Measurements from ENCODE around the gene METTL27. TPM values are rescaled to one million over a fixed set of nuclear protein-coding genes. Genes with fewer than 3 reads are reported as not detected.
"Not testable (repeated sequence)": the region's sequence is repeated elsewhere in the genome, so short reads cannot be mapped to it uniquely, and the experiment has no call there.

METTL27 gene
- total RNA-seq, 2 experiments from 2014 or later, result not detected

DNA sequence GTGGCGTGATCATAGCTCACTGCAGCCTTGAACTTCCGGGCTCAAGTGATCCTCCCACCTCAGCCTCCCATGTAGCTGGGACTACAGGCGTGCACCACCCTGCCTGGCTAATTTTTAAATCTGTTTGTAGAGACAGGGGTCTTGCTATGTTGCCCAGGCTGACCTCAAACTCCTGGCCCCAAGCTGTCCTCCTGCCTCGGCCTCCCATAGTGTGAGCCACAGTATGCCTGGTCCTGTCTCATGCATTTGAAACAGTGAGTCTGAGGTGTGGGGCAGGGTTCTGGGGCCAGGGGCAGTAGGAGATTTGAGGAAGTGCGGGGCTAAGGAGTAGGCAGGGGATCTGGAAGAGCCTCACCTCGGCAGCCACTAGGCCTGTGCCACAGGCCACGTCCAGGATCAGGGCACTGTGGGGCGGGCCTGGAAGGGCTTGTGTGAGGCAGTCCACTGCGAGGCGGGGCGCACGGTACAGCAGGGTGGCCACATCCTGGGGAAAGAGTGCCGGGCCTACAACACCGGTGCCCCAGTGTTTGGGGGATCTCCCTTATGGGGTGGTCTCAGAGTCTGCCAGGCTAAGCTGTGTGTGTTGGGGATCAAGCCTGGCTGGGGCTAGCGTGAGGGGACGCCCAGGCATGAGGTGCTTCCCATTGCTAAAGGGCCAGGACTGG is 1.5 kb downstream of the METTL27 start:
- peaks cover 2% of the 10 kb centered on the region for H3K27me3 Mint-ChIP-seq
- peaks cover 11% of the 10 kb centered on the region for H3K4me1 Mint-ChIP-seq (ENCODE audit: low read depth)
- TF ChIP-seq, protein P1, sequence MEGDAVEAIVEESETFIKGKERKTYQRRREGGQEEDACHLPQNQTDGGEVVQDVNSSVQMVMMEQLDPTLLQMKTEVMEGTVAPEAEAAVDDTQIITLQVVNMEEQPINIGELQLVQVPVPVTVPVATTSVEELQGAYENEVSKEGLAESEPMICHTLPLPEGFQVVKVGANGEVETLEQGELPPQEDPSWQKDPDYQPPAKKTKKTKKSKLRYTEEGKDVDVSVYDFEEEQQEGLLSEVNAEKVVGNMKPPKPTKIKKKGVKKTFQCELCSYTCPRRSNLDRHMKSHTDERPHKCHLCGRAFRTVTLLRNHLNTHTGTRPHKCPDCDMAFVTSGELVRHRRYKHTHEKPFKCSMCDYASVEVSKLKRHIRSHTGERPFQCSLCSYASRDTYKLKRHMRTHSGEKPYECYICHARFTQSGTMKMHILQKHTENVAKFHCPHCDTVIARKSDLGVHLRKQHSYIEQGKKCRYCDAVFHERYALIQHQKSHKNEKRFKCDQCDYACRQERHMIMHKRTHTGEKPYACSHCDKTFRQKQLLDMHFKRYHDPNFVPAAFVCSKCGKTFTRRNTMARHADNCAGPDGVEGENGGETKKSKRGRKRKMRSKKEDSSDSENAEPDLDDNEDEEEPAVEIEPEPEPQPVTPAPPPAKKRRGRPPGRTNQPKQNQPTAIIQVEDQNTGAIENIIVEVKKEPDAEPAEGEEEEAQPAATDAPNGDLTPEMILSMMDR (IDR thresholded peaks at IDR 0.05), result no peak
- no peaks in the 10 kb centered on the region for H3K9me3 Mint-ChIP-seq
- DNase-seq, result no peak
- POLR2A ChIA-PET, result interaction anchor here (1.3 kb wide), 1 partner anchor 13 kb away, joined by 4 read pairs; no protein-coding TSS in a partner anchor
- ATAC-seq, result no peak
- H3K36me3 Mint-ChIP-seq (ENCODE audit: low read depth), result no peaks in the 10 kb centered on the region
- CTCF ChIA-PET, result interaction anchor here (4.5 kb wide), 1 partner anchor 14 kb away, joined by 27 read pairs; no protein-coding TSS in a partner anchor
- H3K27ac Mint-ChIP-seq, result no peak overlapping the region
- no peak overlapping the region for H3K4me3 Mint-ChIP-seq
- intact Hi-C loops (cut with micrococcal nuclease), result no loop called here

GRCh38 chr7:73839743-73840714 is 2.3 kb downstream of the METTL27 start:
- CTCF ChIA-PET, result no interaction called here
- TF ChIP-seq, protein P1 (IDR thresholded peaks at IDR 0.05), result no peak
- Mint-ChIP-seq H3K36me3 (ENCODE audit: low read depth) (no peaks in the 10 kb centered on the region), H3K27me3 (peaks cover 2% of the 10 kb centered on the region), H3K4me3 (no peak overlapping the region), H3K4me1 (ENCODE audit: low read depth) (peaks cover 11% of the 10 kb centered on the region), H3K27ac (no peak overlapping the region), H3K9me3 (no peaks in the 10 kb centered on the region)
- DNase-seq (no peak), ATAC-seq (no peak)
- POLR2A ChIA-PET, result no interaction called here
- intact Hi-C loops (cut with micrococcal nuclease), result no loop called here

GRCh38 chr7:73839290-73839689 is 3.0 kb downstream of the METTL27 start:
- CTCF ChIA-PET, result no interaction called here
- no peaks in the 10 kb centered on the region for H3K36me3 Mint-ChIP-seq (ENCODE audit: low read depth)
- TF ChIP-seq, protein P1 (IDR thresholded peaks at IDR 0.05), result no peak
- no peak for ATAC-seq
- DNase-seq, result no peak
- intact Hi-C loops (cut with micrococcal nuclease), result no loop called here
- POLR2A ChIA-PET, result no interaction called here
- no peak overlapping the region for H3K4me3 Mint-ChIP-seq
- no peak overlapping the region for H3K27ac Mint-ChIP-seq
- H3K4me1 Mint-ChIP-seq (ENCODE audit: low read depth), result peaks cover 11% of the 10 kb centered on the region
- H3K9me3 Mint-ChIP-seq, result no peaks in the 10 kb centered on the region
- peaks cover 2% of the 10 kb centered on the region for H3K27me3 Mint-ChIP-seq

- DNase-seq (no peak), ATAC-seq (no peak)
- Mint-ChIP-seq H3K4me3 (no peak overlapping the region), H3K4me1 (ENCODE audit: low read depth) (peaks cover 7% of the 10 kb centered on the region), H3K27me3 (no peaks in the 10 kb centered on the region), H3K27ac (no peak overlapping the region), H3K9me3 (no peaks in the 10 kb centered on the region), H3K36me3 (ENCODE audit: low read depth) (no peaks in the 10 kb centered on the region)
- ChIA-PET CTCF (interaction anchor here (1.8 kb wide), 1 partner anchor 16 kb away, joined by 6 read pairs; no protein-coding TSS in a partner anchor), POLR2A (no interaction called here)
- TF ChIP-seq, protein P1 (IDR thresholded peaks at IDR 0.05), result no peak
- intact Hi-C loops (cut with micrococcal nuclease), result no loop called here
Observed at GRCh38 chr7:73838642-73839041, 3.7 kb downstream of the METTL27 start.

DNA sequence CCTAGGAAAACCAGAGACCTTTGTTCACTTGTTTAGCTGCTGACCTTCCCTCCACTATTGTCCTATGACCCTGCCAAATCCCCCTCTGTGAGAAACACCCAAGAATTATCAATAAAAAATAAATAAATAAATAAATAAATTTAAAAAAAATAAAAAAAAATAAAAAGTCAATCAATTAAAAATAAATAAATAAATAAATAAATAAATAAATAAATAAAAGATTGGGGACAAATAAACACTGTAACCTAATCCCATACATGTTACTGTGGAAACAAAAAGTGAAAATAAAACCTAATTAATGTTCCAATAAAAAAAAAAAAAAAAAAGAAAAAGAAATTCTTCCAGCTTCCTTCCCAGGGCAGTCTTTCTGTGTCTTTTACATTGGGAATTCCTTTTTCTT is 5.1 kb downstream of the METTL27 start:
- H3K27ac Mint-ChIP-seq; DNase-seq; H3K36me3 Mint-ChIP-seq (ENCODE audit: low read depth); H3K9me3 Mint-ChIP-seq; ATAC-seq; intact Hi-C loops (cut with micrococcal nuclease); H3K27me3 Mint-ChIP-seq; H3K4me1 Mint-ChIP-seq (ENCODE audit: low read depth); H3K4me3 Mint-ChIP-seq: not testable (repeated sequence)
- ChIA-PET CTCF (interaction anchor here (1.8 kb wide), 1 partner anchor 18 kb away, joined by 6 read pairs; no protein-coding TSS in a partner anchor), POLR2A (interaction anchor here (0.6 kb wide), 1 partner anchor 304 kb away, joined by 3 read pairs; no protein-coding TSS in a partner anchor)

All from activated CD8-positive, alpha-beta T cell treated with anti-CD3 and anti-CD28 coated beads for 36 hours (primary cell).